Activated T-cell treated with anti-CD3 and anti-CD28 coated beads, Interleukin-2, amount 50 U/mL, for 72 hours (primary cell): Measurements from ENCODE around the gene KCNQ1. TPM values are rescaled to one million over a fixed set of nuclear protein-coding genes. Genes with fewer than 3 reads are reported as not detected.

Experiments used
- ATAC-seq, 2 donors: fragments of 150-1000 bp; cut with Tn5 transposase; replicated peaks in 1 of 2; 2 replicates each; pipeline ENCODE4 v1.10.0; 2021; ENCODE audit warnings: moderate library complexity in 2 of 2, mild to moderate bottlenecking in 1 of 2
- DNase-seq, 2 donors: peaks; one replicate each; pipeline ENCODE4 v3.0.0; 2021 to 2022; ENCODE audit warnings: mixed read lengths in 1 of 2
- H3K27ac Mint-ChIP-seq: one replicate; pipeline ENCODE4 v1.8.0; 2022; ENCODE audit warnings: mild to moderate bottlenecking, moderate library complexity, mixed read lengths
- H3K27me3 Mint-ChIP-seq: one replicate; pipeline ENCODE4 v1.8.0; 2022; ENCODE audit warnings: low read depth, mixed read lengths
- H3K36me3 Mint-ChIP-seq, 2 donors: one replicate each; pipeline ENCODE4 v1.8.0; 2022; ENCODE audit warnings: mixed read lengths in 2 of 2, mild to moderate bottlenecking in 1 of 2; ENCODE audit not compliant: insufficient read depth in 2 of 2
- H3K4me1 Mint-ChIP-seq: one replicate; pipeline ENCODE4 v1.8.0; 2022; ENCODE audit warnings: low read depth, mixed read lengths
- H3K4me3 Mint-ChIP-seq, 2 donors: one replicate each; pipeline ENCODE4 v1.8.0; 2022; ENCODE audit warnings: mild to moderate bottlenecking in 2 of 2, mixed read lengths in 2 of 2, moderate library complexity in 2 of 2
- H3K9me3 Mint-ChIP-seq, 2 donors: one replicate each; pipeline ENCODE4 v1.8.0; 2022; ENCODE audit warnings: mixed read lengths in 2 of 2
- total RNA-seq, 2 donors: library from RNA; stranded (reverse); gene quantifications; one replicate each; pipeline ENCODE4 v1.2.3, GENCODE V29; 2022

Gene KCNQ1
- total RNA-seq, 2 donors from 2014 or later, result 11.4 TPM

DNA sequence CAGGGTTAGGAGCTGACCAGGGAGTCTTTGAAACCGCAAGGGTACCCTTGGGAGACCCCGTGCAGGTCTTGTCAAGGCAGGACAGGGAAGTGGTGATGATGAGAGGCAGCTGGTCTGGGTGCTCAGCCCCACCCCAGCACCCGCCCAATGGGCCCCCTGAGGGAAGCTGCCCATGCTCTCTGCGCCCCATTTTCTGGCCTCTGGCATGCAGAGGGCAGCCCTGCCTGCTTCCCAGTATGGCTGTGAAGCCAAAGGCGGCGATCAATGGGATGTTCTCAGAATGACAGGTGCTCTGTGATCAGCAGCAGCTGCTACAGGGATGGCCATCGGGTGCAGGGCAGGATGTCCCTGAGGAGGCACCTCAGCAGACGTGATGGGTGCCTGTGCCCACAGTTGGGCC is 386.1 kb downstream of the KCNQ1 start:
- H3K27ac Mint-ChIP-seq, result no peak overlapping the region
- DNase-seq, result no peak
- peaks cover 12 to 25% of the 10 kb centered on the region in 2 donors for H3K36me3 Mint-ChIP-seq
- no peak overlapping the region for H3K4me3 Mint-ChIP-seq
- no peaks in the 10 kb centered on the region for H3K4me1 Mint-ChIP-seq
- no peak for ATAC-seq
- no peaks in the 10 kb centered on the region for H3K27me3 Mint-ChIP-seq
- H3K9me3 Mint-ChIP-seq, result peaks cover 10 to 16% of the 10 kb centered on the region in 2 donors

DNA sequence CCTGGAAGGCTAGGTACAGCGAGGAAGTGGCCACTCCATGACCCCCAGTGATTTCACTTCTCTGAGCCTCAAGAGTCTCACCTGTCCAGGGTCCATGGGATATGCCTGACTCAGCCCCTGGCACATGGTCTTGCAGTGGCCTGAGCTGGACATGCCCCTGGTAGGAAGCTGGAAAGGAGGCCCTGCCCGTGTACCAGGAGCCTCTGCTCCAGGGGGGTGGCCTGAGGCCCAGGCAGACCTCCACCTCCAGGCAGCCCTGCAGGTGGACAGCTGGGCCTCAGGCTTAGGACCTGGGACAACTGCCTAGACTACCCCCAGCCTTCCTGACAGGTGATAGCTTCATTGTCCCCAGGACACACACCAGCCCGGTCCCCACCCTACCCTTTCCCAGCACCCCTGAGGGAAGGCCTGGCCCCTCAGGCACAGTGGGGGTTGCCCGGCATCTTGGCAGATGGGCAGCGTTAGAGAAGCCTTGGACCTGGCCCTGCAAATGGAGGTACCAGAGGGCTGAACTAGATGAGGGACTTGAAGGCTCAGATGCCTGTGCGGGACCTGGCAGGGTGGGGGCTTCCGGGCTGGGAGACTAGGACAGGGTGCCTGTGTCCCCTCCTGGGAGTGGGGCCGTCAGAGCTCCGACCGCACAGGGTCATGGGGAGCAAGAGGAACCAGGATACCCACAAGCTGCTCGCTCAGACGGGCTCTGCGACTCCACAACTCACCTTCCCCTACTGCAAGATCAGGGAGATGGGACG is 387.1 kb downstream of the KCNQ1 start:
- no peak overlapping the region for H3K27ac Mint-ChIP-seq
- H3K9me3 Mint-ChIP-seq, result peaks cover 10 to 16% of the 10 kb centered on the region in 2 donors

DNA sequence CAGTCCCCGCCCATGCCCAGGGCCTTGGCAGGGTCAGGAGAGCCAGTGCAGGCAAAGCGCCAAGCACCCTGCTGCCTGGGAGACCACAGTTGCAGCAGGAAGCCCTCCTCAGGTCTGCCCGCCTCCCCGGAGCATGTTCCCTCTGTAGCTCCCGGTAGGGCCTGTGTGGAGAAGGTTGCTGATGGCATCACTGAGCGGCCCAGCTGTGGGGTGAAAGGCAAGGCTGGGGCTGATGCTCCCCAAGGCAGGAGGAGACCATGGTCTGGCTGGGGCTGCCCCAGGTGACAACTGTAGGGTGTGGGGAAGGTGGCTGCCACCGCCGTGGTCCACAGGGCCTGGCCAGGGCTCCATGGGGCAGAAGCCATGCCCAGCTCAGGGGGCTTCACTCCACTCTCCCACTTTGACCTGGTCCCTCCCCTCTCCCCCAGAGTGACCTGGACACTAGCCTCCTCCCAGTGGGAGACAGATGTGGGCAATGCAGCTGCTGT is 387.8 kb downstream of the KCNQ1 start:
- Mint-ChIP-seq H3K27me3 (no peaks in the 10 kb centered on the region), H3K9me3 (peaks cover 10 to 15% of the 10 kb centered on the region in 2 donors), H3K4me1 (no peaks in the 10 kb centered on the region), H3K27ac (no peak overlapping the region), H3K4me3 (no peak overlapping the region), H3K36me3 (peaks cover 11 to 20% of the 10 kb centered on the region in 2 donors)
- DNase-seq (no peak), ATAC-seq (no peak)

More for the DNA sequence above, 387.1 kb downstream of the KCNQ1 start:
- H3K27me3 Mint-ChIP-seq, result no peaks in the 10 kb centered on the region
- DNase-seq (no peak), ATAC-seq (no peak)
- H3K4me1 Mint-ChIP-seq, result no peaks in the 10 kb centered on the region
- no peak overlapping the region for H3K4me3 Mint-ChIP-seq
- H3K36me3 Mint-ChIP-seq, result peaks cover 12 to 22% of the 10 kb centered on the region in 2 donors

DNA sequence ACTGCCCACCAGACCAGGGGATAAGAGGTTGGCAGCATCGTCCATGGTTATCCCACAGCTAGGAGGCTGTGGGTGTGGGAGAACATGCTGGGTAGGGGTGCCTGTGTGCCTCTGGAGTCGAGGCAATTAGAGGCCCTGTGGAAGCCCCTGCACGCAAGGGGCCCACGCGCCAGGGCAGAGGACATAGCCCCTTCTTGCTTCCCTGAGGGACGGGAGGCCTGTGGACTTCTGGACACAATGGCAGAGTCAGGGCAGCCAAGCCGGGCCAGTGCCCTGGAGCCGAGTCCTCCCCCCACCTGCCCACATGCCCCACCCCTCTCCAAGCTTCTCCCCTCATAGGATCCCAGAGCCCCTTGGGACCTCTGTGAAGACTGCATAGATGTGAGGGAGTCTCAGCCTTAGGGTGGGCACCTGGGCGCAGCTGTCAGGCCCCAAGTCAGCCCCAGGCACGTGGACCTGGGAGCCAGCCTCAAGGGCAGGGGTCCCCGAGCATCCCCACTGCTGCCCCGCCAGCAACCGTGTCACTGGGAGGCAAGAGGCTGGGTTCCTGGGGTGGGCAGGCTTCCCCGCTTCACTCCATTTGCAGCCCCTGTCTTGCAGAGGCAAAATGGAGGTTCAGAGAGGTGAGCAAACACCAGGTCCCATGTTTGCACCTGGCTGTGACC is 388.4 kb downstream of the KCNQ1 start:
- H3K9me3 Mint-ChIP-seq, result peaks cover 10 to 11% of the 10 kb centered on the region in 2 donors
- H3K4me1 Mint-ChIP-seq, result no peaks in the 10 kb centered on the region
- H3K27ac Mint-ChIP-seq, result no peak overlapping the region
- no peak overlapping the region for H3K4me3 Mint-ChIP-seq
- H3K36me3 Mint-ChIP-seq, result peaks cover 6 to 14% of the 10 kb centered on the region in 2 donors
- ATAC-seq, result no peak
- no peaks in the 10 kb centered on the region for H3K27me3 Mint-ChIP-seq
- DNase-seq, result no peak

DNA sequence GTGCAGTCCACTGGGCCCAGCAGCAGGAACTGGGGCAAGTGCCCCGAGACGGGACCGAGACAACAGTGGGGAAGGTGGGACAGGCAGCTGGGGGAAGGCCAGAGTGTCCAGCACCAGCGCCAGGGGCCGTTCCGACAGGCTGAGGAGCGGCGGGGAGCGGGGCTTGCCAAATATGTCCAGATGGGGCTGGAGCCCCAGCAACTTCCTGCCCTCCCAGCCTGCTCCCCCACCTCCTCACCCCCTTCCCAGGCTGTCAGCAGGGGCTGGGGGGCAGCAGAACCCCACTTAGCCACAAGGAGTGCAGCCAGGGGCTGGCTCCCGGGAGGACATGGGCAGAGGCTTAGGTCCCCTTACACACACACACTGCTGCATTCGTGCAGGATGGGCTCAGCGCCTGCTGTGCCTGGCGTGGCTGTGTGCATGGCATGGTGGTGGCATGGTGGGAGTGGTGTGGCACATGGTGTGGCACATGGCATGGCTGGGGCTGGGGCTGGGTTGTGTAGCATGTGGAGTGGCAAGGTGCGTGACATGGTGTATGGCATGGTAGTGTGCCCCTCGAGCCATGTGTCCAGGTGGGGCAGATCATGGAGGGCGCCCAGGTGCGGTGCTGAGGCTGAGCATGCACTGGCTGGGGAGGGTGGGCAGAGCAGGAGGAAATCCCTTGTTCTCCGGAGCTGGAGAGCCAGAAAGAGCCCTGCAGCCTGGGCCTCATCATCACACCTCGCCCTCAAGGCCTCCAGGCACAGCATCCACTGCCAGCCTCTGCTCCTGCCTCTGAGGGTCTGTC is 389.1 kb downstream of the KCNQ1 start:
- Mint-ChIP-seq H3K27ac (no peak overlapping the region), H3K4me3 (no peak overlapping the region), H3K36me3 (peaks cover 1 to 7% of the 10 kb centered on the region in 2 donors), H3K27me3 (no peaks in the 10 kb centered on the region), H3K4me1 (no peaks in the 10 kb centered on the region), H3K9me3 (peaks cover 4% of the 10 kb centered on the region in 2 donors)
- ATAC-seq, result no peak
- no peak for DNase-seq

DNA sequence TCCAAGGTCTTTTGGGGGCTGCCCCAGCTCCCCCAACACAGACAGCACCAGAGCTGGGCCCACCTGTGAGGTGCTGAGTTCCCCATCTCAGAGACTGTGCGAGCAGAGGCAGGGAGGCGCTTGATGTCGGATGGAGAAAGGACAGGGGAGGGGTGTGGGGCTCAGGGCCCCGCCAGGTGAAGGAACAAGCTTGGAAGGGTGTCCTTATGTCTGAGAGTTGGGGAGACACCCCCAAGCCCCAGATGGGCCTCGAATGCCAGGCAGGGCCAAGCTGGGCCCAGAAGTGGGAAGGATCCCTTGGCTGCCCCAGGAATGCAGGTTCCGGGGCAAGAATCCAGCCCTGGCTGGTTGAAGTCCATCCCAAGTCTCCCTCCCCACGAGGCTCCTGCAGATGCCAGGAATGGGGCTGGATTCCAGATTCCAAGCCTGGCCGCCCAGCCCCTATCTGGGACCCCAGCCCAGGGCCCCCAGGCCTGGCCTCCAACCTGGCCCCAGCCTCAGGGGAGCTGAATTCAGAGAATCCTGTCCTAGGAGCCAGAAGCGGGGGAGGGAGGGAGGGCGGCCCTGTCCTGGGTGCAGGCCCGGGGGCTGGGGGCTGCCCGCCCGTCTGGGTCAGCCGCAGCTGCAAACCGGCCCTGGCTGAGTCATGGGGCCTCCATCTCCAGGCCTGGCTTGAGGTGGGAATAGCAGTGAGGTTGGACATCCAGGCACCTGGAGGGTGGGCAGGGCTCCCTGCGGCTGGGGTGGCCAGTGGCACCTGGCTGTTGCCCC is 389.9 kb downstream of the KCNQ1 start:
- no peak for DNase-seq
- H3K9me3 Mint-ChIP-seq, result no peaks in the 10 kb centered on the region
- H3K27ac Mint-ChIP-seq, result no peak overlapping the region
- no peaks in the 10 kb centered on the region for H3K36me3 Mint-ChIP-seq
- no peak for ATAC-seq
- no peaks in the 10 kb centered on the region for H3K27me3 Mint-ChIP-seq
- H3K4me1 Mint-ChIP-seq, result no peaks in the 10 kb centered on the region
- H3K4me3 Mint-ChIP-seq, result no peak overlapping the region

DNA sequence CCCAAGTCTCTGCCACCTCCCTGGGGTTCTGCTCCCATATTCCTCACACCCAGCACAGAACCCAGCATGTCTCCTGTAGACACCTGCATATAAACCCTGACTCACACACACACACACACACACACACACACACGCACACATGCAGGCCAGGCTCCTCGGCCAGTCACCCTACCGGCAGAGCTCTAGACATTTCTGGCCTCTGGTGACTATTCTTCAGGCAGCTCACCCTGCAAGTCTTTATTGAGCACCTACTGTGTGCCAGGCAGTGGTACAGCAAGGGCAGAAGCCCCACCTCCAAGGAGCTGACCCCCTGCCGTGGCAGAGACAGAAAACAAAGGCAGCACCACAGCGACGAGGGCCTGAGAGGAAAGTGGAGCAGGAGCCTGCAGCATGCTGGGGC is 390.5 kb downstream of the KCNQ1 start:
- H3K4me3 Mint-ChIP-seq, result no peak overlapping the region
- H3K4me1 Mint-ChIP-seq, result no peaks in the 10 kb centered on the region
- H3K27ac Mint-ChIP-seq, result no peak overlapping the region
- ATAC-seq, result no peak
- no peak for DNase-seq
- H3K27me3 Mint-ChIP-seq, result no peaks in the 10 kb centered on the region
- H3K9me3 Mint-ChIP-seq, result no peaks in the 10 kb centered on the region
- H3K36me3 Mint-ChIP-seq, result no peaks in the 10 kb centered on the region

DNA sequence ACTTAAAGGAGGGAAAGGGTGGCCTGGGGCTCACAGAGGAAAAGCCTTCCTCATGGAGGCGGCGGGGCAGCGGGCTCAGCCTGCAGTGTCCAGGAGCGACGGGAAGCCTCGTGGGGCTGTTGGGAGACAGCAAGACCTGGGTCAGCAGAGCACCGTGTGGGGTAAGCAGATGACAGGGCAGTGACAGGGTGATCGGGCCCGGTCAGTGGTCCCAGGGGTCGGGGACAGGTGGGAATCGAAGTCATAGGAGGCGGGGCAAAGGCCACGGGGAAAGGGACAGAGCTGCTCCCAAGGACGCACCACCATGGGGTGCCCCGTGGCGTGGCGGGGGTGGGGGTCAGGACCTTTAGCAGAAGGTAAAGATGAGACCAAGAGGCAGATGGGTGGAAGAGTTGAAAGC is 390.9 kb downstream of the KCNQ1 start:
- no peak for DNase-seq
- Mint-ChIP-seq H3K4me1 (no peaks in the 10 kb centered on the region), H3K9me3 (no peaks in the 10 kb centered on the region), H3K4me3 (no peak overlapping the region), H3K36me3 (no peaks in the 10 kb centered on the region), H3K27me3 (no peaks in the 10 kb centered on the region), H3K27ac (no peak overlapping the region)
- no peak for ATAC-seq

DNA sequence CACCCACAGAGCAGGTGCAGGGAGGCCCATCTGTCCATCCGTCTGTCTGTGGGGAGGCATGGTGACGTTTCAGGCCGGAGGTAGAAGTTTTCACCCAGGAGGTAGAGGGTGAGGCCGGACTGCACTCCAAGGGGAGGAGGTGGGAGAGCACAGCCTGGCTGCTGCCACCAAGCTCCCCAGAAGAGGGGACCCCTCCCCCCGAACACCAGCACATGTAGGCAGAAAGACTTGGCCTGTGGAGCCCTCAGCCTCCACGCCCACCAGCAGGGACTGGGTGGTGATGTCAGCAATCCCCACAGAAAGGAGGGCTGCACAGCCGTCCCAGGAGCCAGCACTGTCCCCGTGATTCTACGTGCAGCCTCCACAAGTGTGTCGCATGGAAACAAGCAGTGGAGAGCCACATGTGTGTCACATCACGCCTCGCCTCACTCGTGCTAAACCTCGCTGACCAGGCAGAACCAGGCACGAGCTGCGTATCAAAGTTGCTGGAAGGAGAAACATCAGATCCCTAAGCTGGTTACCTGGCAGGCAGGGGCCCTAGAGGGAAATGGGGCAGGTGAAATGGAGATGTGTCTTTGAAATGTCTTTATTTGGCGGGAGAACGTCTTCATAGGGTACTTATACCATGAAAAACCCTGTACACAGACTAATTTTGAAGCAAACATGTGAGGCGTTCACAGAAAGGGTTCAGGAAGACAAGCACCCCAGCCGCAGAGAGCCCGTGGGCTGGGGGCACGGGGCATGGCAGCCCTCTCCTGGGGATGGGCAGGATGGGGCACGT is 391.7 kb downstream of the KCNQ1 start:
- H3K36me3 Mint-ChIP-seq, result no peaks in the 10 kb centered on the region
- ATAC-seq (no peak), DNase-seq (no peak)
- H3K4me3 Mint-ChIP-seq, result no peak overlapping the region
- no peaks in the 10 kb centered on the region for H3K4me1 Mint-ChIP-seq
- H3K27ac Mint-ChIP-seq, result no peak overlapping the region
- no peaks in the 10 kb centered on the region for H3K9me3 Mint-ChIP-seq
- H3K27me3 Mint-ChIP-seq, result no peaks in the 10 kb centered on the region

DNA sequence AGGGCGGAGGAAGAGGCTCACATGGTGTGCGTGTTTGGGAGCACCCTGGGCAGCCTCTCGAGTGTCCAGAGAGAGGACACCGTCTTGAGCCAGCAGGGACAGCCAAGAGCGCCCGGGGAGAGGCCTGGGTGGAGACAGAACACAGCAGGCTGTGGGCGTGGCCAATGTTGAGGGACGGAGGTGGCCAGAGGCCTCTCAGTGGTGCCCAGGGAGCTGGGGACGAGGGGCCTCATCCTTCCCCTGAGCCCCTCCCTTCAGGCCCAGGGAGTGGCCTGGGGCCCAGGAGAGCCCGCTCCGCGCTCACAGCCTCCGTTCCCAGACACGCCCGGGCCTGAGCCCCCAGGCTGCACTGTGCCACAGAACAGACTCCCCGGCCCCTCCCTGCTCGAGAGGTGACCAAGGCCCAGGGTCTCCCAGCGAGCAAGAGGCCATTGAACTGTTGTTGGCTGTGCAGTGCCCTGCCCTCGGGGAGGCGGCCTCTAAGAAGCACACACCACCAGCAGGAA is 392.3 kb downstream of the KCNQ1 start:
- Mint-ChIP-seq H3K27me3 (no peaks in the 10 kb centered on the region), H3K27ac (no peak overlapping the region), H3K4me3 (no peak overlapping the region), H3K4me1 (no peaks in the 10 kb centered on the region), H3K9me3 (no peaks in the 10 kb centered on the region), H3K36me3 (no peaks in the 10 kb centered on the region)
- no peak for ATAC-seq
- no peak for DNase-seq

DNA sequence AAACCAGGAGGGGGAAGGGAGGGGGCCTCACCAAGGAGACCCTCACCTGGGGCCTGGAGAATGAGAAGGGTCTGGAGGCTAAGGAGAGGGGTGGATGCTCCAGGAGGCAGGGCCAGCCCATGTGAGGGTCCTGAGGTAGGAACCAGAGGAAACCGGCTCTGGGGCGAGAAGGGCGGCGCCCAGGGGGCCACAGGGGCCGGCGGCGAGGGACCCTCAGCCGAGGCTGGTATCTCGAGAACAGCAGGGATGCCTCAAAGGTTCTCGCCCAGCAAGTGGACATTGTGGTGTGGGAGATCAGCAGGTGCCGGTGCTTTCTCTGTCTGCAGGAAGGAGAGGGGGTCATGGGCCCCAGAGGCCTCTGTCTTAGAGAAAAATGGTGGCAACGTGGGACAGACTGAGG is 392.8 kb downstream of the KCNQ1 start:
- H3K9me3 Mint-ChIP-seq, result no peaks in the 10 kb centered on the region
- ATAC-seq, result no peak
- H3K27me3 Mint-ChIP-seq, result no peaks in the 10 kb centered on the region
- no peak overlapping the region for H3K4me3 Mint-ChIP-seq
- no peak for DNase-seq
- no peaks in the 10 kb centered on the region for H3K36me3 Mint-ChIP-seq
- H3K4me1 Mint-ChIP-seq, result no peaks in the 10 kb centered on the region
- no peak overlapping the region for H3K27ac Mint-ChIP-seq

DNA sequence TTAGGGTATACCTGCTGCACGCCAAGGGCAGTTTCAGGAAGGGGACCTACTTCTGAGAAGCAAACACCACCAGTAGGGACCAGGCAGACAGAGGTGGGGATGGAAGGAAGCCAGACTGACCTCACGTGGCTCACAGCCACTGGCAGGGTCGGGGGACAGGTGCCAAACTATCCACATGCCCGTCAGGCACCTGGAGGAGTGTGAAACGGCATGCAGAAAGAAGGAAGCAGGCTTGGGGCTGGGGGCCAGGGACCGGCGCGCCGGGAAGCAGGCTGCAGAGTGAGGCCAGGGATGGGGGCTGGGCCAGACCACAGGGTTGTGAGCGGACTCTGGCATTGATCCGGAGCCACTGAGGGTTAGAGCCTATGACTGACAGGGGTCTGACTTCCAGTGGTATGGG is 393.3 kb downstream of the KCNQ1 start:
- Mint-ChIP-seq H3K27me3 (no peaks in the 10 kb centered on the region), H3K9me3 (no peaks in the 10 kb centered on the region), H3K4me3 (no peak overlapping the region), H3K27ac (no peak overlapping the region), H3K36me3 (no peaks in the 10 kb centered on the region), H3K4me1 (no peaks in the 10 kb centered on the region)
- no peak for DNase-seq
- no peak for ATAC-seq
